Panc1 (cell line): ENCODE results near the gene BUB3. TPM values are rescaled to one million over a fixed set of nuclear protein-coding genes. Genes with fewer than 3 reads are reported as not detected.

Experiments used
- ATAC-seq: fragments of 200-7000 bp; cut with Tn5 transposase; 2 replicates; pipeline ENCODE4 v1.9.1; 2020; ENCODE audit warnings: mild to moderate bottlenecking, moderate library complexity
- BruUV-seq: library from RNA; stranded (reverse); fragments of 400-500 nt; replicated peaks from 2 replicates; lab custom pipeline; 2021; lab: Mats Ljungman, UMichigan
- CTCF ChIA-PET: fragments of 300-600 bp; sonication (Branson Sonifier 250); formaldehyde crosslinking; loops from one replicate; lab custom pipeline; 2022; ENCODE audit warnings: antibody characterized with exemption; lab: Charles Lee
- POLR2A ChIA-PET: fragments of 300-600 bp; sonication (Branson Sonifier 250); formaldehyde crosslinking; loops from one replicate; lab custom pipeline; 2022; ENCODE audit warnings: antibody characterized with exemption; lab: Charles Lee
- DNase-seq: peaks from one replicate; pipeline ENCODE4 v3.0.0-alpha.2; 2010; ENCODE audit warnings: low read depth, low spot score
- H3K27ac ChIP-seq: 2 replicates; pipeline ENCODE4 v1.5.1; 2011; ENCODE audit warnings: mild to moderate bottlenecking, low read length, inconsistent platforms
- H3K27me3 ChIP-seq: fragments of 200-500 bp; sonication (Bioruptor generic); 2 replicates; pipeline ENCODE4 v1.6.0; 2014; ENCODE audit warnings: low read length, inconsistent platforms; ENCODE audit not compliant: control insufficient read depth, insufficient read depth
- H3K36me3 ChIP-seq: fragments of 200-500 bp; sonication (Bioruptor generic); 2 replicates; pipeline ENCODE4 v1.5.1; 2014; ENCODE audit warnings: inconsistent platforms, mild to moderate bottlenecking, low read length, moderate library complexity; ENCODE audit not compliant: control insufficient read depth, insufficient read depth
- H3K4me1 ChIP-seq: 2 replicates; pipeline ENCODE4 v1.5.1; 2011; ENCODE audit warnings: inconsistent platforms, mild to moderate bottlenecking, low read length, moderate library complexity; ENCODE audit not compliant: control insufficient read depth, insufficient read depth
- H3K4me3 ChIP-seq, 2 experiments: 2 replicates each; pipeline ENCODE4 v1.5.1; 2011 to 2012; ENCODE audit warnings: low read depth in 2 of 2, low read length in 2 of 2, mild to moderate bottlenecking in 2 of 2, inconsistent platforms in 1 of 2, moderate library complexity in 1 of 2
- H3K9me3 ChIP-seq: fragments of 200-500 bp; sonication (Bioruptor generic); 2 replicates; pipeline ENCODE4 v1.5.1; 2014; ENCODE audit warnings: low read depth, mild to moderate bottlenecking, inconsistent platforms, low read length, moderate library complexity; ENCODE audit not compliant: control insufficient read depth, insufficient read depth
- POLR2AphosphoS5 ChIP-seq: IDR thresholded peaks from 2 replicates; pipeline ENCODE4 v1.6.1; 2012; ENCODE audit warnings: mild to moderate bottlenecking, low read depth, low read length, moderate library complexity
- SIN3A ChIP-seq: IDR thresholded peaks from 2 replicates; pipeline ENCODE4 v1.6.1; 2012; ENCODE audit warnings: low read depth, mild to moderate bottlenecking, low read length, moderate library complexity, borderline replicate concordance; ENCODE audit not compliant: insufficient read depth
- TCF7L2 ChIP-seq: IDR thresholded peaks from 2 replicates; pipeline ENCODE4 v1.6.1; 2011; ENCODE audit warnings: mild to moderate bottlenecking, low read depth, low read length, inconsistent platforms
- in situ Hi-C: cut with HindIII; loops from 2 replicates; pipeline ENCODE4 v1.10.0; 2016; ENCODE audit warnings: low sequenced_read_pairs, low pct_unique_long_range_greater_than_20kb
- intact Hi-C: fragments of 100-400 bp; cut with micrococcal nuclease; formaldehyde crosslinking; loops from one replicate; pipeline ENCODE4 v1.10.0; 2022; ENCODE audit not compliant: unreplicated experiment
- total RNA-seq: library from RNA; stranded (reverse); gene quantifications from one replicate; pipeline ENCODE4 v1.2.1, GENCODE V29; 2021; ENCODE audit not compliant: unreplicated experiment
- TF ChIP-seq, protein P1 (sequence below): fragments of 450-650 bp; IDR thresholded peaks from 2 replicates; pipeline ENCODE4 v1.5.1; 2017; ENCODE audit warnings: mild to moderate bottlenecking
- TF ChIP-seq, protein P2 (sequence below), 2 experiments: IDR thresholded peaks; 2 replicates each; pipeline ENCODE4 v1.6.1; 2011 to 2012; ENCODE audit warnings: low read depth in 2 of 2, control low read depth in 1 of 2, low read length in 1 of 2, mild to moderate bottlenecking in 1 of 2, moderate library complexity in 1 of 2; ENCODE audit not compliant: insufficient read depth in 1 of 2

The BUB3 gene
- total RNA-seq, 1 experiment from 2014 or later: 237 TPM

DNA sequence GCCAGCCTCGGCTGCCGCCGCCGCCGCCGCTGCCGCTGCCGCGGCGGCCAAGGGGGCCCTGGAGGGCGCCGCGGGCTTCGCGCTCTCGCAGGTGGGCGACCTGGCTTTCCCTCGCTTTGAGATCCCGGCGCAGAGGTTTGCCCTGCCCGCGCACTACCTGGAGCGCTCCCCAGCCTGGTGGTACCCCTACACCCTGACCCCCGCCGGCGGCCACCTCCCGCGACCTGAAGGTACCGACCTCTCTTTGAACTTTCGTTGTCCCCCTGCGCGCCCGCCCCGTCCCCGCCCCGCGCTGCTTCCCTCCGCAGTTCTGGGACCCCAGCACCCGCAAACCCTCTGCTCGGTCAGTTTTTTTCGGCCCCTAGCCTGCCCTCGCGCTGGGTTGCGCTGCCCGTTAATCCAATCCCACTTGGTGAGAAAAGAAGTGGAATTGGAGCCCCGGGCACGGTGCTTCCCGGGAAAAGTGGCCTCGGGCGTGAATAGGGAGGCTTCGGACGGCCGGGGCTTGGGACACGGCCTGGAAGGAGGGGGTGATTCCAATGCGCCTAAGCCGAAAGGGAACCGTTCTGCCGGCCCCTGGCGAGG lies 17.9 kb upstream of the BUB3 start:
- Histone ChIP-seq H3K36me3 (0 out of 2 replicates have a peak, but pooled peaks cover 3% of the 10 kb centered on the region), H3K4me1 (peaks cover 27% of the 10 kb centered on the region), H3K27me3 (no peaks in the 10 kb centered on the region; the same call in 1 of the 2 replicates), H3K4me3 (peak overlapping the region; percentile 58 to 66), H3K27ac (peak overlapping the region; percentile 83), H3K9me3 (no peaks in the 10 kb centered on the region)
- ChIA-PET CTCF (interaction anchor here (0.6 to 0.8 kb wide), 2 partner anchors 14 to 826 kb away, joined by 3 to 4 read pairs; no protein-coding TSS in a partner anchor), POLR2A (no interaction called here)
- intact Hi-C loops (no loop called here), in situ Hi-C loops (no loop called here)
- DNase-seq (no peak), ATAC-seq (peak; percentile 14)
- BruUV-seq: no TSS peak
- TF ChIP-seq, protein P1, sequence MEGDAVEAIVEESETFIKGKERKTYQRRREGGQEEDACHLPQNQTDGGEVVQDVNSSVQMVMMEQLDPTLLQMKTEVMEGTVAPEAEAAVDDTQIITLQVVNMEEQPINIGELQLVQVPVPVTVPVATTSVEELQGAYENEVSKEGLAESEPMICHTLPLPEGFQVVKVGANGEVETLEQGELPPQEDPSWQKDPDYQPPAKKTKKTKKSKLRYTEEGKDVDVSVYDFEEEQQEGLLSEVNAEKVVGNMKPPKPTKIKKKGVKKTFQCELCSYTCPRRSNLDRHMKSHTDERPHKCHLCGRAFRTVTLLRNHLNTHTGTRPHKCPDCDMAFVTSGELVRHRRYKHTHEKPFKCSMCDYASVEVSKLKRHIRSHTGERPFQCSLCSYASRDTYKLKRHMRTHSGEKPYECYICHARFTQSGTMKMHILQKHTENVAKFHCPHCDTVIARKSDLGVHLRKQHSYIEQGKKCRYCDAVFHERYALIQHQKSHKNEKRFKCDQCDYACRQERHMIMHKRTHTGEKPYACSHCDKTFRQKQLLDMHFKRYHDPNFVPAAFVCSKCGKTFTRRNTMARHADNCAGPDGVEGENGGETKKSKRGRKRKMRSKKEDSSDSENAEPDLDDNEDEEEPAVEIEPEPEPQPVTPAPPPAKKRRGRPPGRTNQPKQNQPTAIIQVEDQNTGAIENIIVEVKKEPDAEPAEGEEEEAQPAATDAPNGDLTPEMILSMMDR: no peak
- TF ChIP-seq TCF7L2 (0 out of 2 replicates have a peak, but pooled peaks have one; percentile 27), SIN3A (no peak)
- TF ChIP-seq, protein P2, sequence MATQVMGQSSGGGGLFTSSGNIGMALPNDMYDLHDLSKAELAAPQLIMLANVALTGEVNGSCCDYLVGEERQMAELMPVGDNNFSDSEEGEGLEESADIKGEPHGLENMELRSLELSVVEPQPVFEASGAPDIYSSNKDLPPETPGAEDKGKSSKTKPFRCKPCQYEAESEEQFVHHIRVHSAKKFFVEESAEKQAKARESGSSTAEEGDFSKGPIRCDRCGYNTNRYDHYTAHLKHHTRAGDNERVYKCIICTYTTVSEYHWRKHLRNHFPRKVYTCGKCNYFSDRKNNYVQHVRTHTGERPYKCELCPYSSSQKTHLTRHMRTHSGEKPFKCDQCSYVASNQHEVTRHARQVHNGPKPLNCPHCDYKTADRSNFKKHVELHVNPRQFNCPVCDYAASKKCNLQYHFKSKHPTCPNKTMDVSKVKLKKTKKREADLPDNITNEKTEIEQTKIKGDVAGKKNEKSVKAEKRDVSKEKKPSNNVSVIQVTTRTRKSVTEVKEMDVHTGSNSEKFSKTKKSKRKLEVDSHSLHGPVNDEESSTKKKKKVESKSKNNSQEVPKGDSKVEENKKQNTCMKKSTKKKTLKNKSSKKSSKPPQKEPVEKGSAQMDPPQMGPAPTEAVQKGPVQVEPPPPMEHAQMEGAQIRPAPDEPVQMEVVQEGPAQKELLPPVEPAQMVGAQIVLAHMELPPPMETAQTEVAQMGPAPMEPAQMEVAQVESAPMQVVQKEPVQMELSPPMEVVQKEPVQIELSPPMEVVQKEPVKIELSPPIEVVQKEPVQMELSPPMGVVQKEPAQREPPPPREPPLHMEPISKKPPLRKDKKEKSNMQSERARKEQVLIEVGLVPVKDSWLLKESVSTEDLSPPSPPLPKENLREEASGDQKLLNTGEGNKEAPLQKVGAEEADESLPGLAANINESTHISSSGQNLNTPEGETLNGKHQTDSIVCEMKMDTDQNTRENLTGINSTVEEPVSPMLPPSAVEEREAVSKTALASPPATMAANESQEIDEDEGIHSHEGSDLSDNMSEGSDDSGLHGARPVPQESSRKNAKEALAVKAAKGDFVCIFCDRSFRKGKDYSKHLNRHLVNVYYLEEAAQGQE (IDR thresholded peaks at IDR 0.05; ENCODE audit: insufficient read depth in 1 of 2, low read depth in 2 of 2, low read length in 1 of 2): no peak

DNA sequence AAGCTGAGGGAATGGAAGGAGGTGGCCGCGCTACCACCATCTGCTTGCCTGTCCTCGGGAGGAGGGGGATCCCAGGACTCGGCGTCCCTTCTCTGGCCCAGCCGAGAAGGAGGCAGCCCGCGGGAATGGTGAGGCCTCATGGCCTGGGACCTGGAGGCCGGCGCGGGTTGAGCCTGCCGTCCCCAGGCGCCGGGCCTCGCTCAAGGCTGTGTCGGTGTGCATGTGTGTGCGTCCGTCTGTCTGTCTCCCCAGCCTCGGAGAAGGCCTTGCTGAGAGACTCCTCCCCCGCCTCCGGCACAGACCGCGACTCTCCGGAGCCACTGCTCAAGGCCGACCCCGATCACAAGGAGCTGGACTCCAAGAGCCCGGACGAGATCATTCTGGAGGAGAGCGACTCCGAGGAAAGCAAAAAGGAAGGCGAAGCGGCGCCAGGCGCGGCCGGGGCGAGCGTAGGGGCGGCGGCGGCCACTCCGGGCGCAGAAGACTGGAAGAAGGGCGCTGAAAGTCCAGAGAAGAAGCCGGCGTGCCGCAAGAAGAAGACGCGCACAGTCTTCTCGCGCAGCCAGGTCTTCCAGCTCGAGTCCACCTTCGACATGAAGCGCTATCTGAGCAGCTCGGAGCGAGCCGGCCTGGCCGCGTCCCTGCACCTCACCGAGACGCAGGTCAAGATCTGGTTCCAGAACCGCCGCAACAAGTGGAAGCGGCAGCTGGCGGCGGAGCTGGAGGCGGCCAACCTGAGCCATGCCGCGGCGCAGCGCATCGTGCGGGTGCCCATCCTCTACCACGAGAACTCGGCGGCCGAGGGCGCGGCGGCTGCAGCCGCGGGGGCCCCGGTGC lies 17.2 kb upstream of the BUB3 start:
- Histone ChIP-seq H3K4me1 (peaks cover 29% of the 10 kb centered on the region), H3K27me3 (no peaks in the 10 kb centered on the region; the same call in 1 of the 2 replicates), H3K9me3 (no peaks in the 10 kb centered on the region), H3K4me3 (peak overlapping the region; percentile 58 to 66), H3K27ac (peak overlapping the region; percentile 83), H3K36me3 (0 out of 2 replicates have a peak, but pooled peaks cover 3% of the 10 kb centered on the region)
- POLR2A ChIA-PET: no interaction called here
- in situ Hi-C loops: no loop called here
- CTCF ChIA-PET: interaction anchor here (0.6 to 0.8 kb wide), 2 partner anchors 14 to 826 kb away, joined by 3 to 4 read pairs; no protein-coding TSS in a partner anchor
- intact Hi-C loops: no loop called here
- no TSS peak for BruUV-seq
- DNase-seq (no peak), ATAC-seq (peak; percentile 69)
- TF ChIP-seq, protein P2 (IDR thresholded peaks at IDR 0.05; ENCODE audit: insufficient read depth in 1 of 2, low read depth in 2 of 2, low read length in 1 of 2): no peak; a peak in 1 of 4 replicates
- TF ChIP-seq SIN3A: no peak
- TF ChIP-seq TCF7L2: no peak
- TF ChIP-seq POLR2AphosphoS5: no peak
- TF ChIP-seq, protein P1: no peak
